GM21723 (cell line): Measurements from ENCODE around the gene ZNF264.
A peak's percentile ranks its signal among the peaks of the same experiment; 100 is the strongest.
"Not testable (repeated sequence)": the region's sequence is repeated elsewhere in the genome, so short reads cannot be mapped to it uniquely, and the experiment has no call there.

Experiments used
- ATAC-seq: cut with Tn5 transposase; IDR thresholded peaks from one replicate; pipeline ENCODE4 v1.9.1; 2021; ENCODE audit warnings: mild to moderate bottlenecking, moderate library complexity; ENCODE audit not compliant: unreplicated experiment

Gene ZNF264

GRCh38 chr19:57191141-57192076, at the start of gene ZNF264:
ZNF264 (plus strand) TSS chr19:57191500; CDS start chr19:57191914, 414 bp downstream.
- peak; percentile 92 for ATAC-seq

DNA sequence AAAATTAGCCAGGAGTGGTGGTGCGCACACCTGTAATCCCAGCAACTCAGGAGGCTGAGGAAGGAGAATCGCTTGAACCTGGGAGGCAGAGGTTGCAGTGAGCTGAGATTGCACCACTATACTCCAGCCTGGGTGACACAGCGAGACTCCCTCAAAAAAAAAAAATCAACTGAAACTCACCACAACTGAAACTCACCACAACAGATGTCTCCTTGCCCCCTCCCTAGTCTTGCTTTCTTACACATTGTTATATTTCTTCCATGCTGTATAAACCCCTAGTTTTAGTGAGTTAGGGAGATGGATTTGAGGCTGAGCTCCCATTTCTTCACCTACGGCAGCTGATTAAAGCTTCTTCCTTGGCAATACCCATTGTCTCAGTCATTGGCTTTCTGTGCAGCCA, 49.6 kb upstream of the ZNF264 start:
- no peak for ATAC-seq

DNA sequence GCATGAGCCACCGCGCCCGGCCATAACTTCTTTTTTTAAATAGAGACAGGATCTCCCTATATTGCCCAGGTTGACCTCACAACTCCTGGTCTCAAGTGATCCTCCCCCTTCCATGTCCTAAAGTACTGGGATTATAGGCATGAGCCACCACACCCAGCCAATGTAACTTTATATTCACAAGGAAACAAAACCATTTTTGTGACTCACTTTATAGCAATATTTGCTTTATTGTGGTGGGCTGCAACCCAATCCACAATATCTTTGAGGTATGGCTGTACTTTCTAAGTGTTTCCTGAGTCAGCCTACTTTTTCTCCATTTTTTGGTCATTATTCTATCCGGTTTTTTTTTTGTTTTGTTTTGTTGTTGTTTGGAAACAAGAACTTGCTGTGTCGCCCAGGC, 38.4 kb upstream of the ZNF264 start:
- ATAC-seq: no peak

GRCh38 chr19:57161985-57162539, 29.2 kb upstream of the ZNF264 start:
- ATAC-seq: no peak

DNA sequence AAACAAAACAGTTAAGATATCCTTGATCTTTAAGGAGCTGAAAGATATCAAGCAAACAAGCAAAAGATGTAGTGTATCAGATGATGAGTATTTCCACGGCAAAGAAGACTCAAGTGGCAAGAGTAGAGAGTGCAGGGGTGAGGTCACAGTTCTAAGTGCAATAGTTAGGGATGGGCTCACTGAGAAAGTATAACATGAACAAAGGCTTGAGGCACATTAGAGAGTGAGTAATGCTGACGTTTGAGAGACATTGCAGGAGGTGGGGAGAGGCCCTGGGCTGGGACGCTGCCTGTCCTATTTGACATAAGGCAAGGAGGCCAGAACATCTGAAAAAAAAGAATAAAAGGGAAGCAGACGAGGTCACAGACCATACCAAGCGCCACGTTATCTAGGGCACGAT, 25.5 kb upstream of the ZNF264 start:
- ATAC-seq: no peak

- ATAC-seq: no peak
These were observed 23.9 kb upstream of the ZNF264 start, which contains the start of gene DUXA for GRCh38 chr19:57167385-57167784. DUXA (minus strand) TSS chr19:57167485; CDS start chr19:57167443, 42 bp downstream.

- ATAC-seq: peak; percentile 57
These were observed 19.7 kb upstream of the ZNF264 start for GRCh38 chr19:57171551-57172081.

- no peak for ATAC-seq
These were observed 999 bp upstream of the ZNF264 start for GRCh38 chr19:57190301-57190700.

GRCh38 chr19:57192077-57192420, 749 bp downstream of the ZNF264 start:
- ATAC-seq: no peak

DNA sequence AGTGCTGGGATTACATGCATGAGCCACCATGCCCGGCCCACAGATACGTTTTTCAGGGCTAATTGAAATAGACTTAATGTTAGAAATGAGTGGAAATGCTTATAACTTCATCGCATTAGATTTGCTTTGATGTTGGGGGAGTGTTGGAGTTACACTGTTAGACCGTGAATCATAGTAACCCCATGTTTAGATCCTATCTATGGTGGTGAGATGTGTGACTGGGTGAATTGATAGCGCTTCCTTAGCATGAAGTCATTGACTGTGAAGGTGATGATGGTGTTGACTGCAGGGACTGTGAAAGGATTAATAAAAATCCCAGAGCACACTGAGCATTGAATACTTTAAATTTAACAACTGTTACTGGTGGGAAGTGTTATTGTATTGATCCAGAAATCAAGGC, 1.7 kb downstream of the ZNF264 start:
- no peak for ATAC-seq

DNA sequence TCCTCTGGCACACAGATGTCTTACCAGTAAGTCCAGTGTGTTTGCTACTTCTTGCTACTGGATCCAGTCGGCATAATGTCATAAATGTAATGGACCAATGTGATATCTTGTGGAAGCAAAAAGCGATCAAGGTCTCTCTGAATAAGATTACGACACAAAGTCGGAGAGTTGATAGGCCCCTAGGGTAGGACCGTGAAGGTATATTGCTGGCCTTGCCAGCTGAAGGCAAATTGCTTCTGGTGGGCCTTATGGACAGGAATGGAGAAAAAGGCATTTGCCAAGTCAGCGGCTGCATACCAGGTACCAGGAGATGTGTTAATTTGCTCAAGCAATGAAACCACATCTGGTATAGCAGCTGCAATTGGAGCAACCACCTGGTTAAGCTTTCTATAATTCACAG, 6.6 kb downstream of the ZNF264 start:
- not testable (repeated sequence) for ATAC-seq

- ATAC-seq: no peak
These were observed 10.9 kb downstream of the ZNF264 start for GRCh38 chr19:57202160-57202559.

GRCh38 chr19:57210381-57210780, 19.1 kb downstream of the ZNF264 start:
- ATAC-seq: no peak

- ATAC-seq: no peak
These were observed 20.8 kb downstream of the ZNF264 start for GRCh38 chr19:57212109-57212508.

GRCh38 chr19:57227502-57227901, 36.2 kb downstream of the ZNF264 start:
- no peak for ATAC-seq

GRCh38 chr19:57231686-57232085, 40.4 kb downstream of the ZNF264 start:
- no peak for ATAC-seq

DNA sequence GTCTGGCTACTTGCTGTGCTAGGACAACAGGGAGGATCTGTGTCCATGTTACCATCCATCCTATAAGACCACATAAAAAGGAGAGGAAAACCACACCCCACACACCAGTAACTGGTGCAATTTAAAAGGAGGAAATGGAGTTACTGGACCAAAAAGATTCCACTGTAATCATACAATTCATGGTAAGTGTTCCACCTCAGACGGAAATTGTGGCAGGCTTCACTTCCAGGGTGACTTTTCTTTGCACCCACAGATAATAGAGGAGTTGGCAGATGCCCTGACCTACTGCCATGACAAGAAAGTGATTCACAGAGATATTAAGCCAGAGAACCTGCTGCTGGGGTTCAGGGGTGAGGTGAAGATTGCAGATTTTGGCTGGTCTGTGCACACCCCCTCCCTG, 41.9 kb downstream of the ZNF264 start:
- ATAC-seq: no peak

GRCh38 chr19:57239982-57240310, 48.6 kb downstream of the ZNF264 start:
- ATAC-seq: no peak

GRCh38 chr19:57240311-57241090, 49.2 kb downstream of the ZNF264 start, which contains the start of gene ZNF805:
ZNF805 (plus strand) TSS chr19:57240632; CDS start chr19:57240892, 260 bp downstream.
- peak; percentile 91 for ATAC-seq

DNA sequence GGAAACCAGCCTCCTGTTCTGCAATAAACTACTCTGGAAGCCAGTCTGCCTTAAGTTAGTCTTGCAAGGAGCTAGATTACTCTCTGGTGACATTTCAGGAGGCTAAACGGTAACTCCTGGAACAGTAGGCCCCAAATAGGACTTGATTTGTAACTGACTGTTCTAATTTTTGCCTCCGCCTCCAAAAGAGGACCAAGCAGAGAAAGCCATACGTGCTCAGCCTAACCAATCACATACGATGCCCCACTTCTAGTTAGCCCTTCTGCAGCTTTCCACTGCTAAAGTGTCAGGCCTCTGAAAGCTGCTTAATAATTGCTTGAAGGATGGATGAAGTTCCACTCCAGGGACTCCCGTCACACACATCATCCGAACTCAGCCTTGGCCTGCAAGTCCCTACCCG, 49.9 kb downstream of the ZNF264 start:
- ATAC-seq: no peak

DNA sequence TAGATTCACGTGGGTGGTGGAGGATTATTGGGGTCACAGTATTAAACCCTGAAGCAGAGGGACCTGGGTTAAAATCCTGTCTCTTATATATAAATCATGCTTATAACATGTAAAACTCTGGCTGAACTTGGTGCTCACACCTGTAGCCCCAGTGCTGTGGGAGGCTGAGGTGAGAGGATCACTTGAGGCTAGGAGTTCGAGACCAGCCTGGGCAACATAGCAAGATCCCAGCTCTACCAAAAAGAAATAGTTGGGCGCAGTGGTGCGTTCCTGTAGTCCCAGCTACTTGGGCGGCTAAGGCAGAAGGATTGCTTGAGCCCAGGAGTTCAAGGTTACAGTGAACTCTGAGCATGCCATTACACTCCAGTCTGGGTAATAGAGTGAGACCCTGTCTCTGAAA, 51.5 kb downstream of the ZNF264 start:
- no peak for ATAC-seq
